ENCODE data around the gene LBX1. TPM values are rescaled to one million over a fixed set of nuclear protein-coding genes. Genes with fewer than 3 reads are reported as not detected.

The LBX1 gene
- total RNA-seq, 4 donors from 2014 or later, result not detected

DNA sequence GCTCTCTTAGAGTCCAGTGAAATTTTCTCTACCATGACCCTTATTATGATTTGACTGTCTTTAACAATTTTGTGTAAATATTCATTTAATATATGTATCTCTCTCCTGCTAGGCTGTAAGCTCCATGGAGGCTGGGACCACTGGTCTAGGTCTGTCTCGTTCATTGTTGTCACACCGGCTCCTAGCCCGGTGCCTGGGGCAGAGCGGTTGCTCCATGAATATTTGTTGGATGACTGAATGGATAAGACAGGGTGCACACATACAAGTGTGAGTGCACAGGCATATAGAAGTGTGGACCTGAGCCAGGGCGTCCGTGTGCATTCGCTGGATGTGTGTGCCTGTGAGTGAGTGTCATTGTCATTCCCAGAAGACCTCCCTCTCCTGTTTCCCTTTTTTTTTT lies 20.9 kb upstream of the LBX1 start:
- no peak for DNase-seq (ENCODE audit: low spot score in 2 of 2)
- 57 to 61% methylated on average over 7 of the region's 7 CpGs for WGBS, 2 donors
- intact Hi-C loops (cut with DNase I; ENCODE audit: low total_unique reads), result no loop called here
- H3K4me3 ChIP-seq (ENCODE audit: low read depth, poor library complexity, severe bottlenecking), result no peak overlapping the region
- TF ChIP-seq, protein P1, sequence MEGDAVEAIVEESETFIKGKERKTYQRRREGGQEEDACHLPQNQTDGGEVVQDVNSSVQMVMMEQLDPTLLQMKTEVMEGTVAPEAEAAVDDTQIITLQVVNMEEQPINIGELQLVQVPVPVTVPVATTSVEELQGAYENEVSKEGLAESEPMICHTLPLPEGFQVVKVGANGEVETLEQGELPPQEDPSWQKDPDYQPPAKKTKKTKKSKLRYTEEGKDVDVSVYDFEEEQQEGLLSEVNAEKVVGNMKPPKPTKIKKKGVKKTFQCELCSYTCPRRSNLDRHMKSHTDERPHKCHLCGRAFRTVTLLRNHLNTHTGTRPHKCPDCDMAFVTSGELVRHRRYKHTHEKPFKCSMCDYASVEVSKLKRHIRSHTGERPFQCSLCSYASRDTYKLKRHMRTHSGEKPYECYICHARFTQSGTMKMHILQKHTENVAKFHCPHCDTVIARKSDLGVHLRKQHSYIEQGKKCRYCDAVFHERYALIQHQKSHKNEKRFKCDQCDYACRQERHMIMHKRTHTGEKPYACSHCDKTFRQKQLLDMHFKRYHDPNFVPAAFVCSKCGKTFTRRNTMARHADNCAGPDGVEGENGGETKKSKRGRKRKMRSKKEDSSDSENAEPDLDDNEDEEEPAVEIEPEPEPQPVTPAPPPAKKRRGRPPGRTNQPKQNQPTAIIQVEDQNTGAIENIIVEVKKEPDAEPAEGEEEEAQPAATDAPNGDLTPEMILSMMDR (IDR thresholded peaks at IDR 0.05), result no peak
- no peak for TF ChIP-seq POLR2A (IDR thresholded peaks at IDR 0.05)

DNA sequence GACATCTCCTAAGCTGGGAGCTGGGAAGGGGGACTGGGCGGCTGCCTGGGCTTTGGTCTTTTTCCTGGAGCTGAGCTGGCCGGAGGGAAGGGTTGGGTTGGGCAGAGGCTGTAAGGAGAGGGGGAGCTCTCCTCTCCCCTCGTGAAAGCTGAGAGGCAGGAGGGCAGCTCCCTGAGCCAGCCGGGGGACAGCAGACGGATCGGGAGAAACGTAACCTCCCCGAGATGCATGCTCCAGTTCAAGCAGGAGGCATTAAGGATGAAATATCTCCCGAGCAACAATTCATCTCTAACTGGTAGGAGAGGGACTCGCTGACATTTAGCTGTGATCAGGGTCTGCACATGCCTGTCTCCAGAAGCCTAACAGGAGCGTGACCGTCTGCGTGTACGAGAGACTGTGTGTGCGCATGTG lies 19.9 kb upstream of the LBX1 start:
- TF ChIP-seq, protein P1 (IDR thresholded peaks at IDR 0.05), result no peak
- TF ChIP-seq POLR2A (IDR thresholded peaks at IDR 0.05), result no peak
- WGBS, 2 donors, result 30 to 36% methylated on average over 11 to 15 of the region's 15 CpGs
- DNase-seq (ENCODE audit: low spot score in 2 of 2), result no peak
- intact Hi-C loops (cut with DNase I; ENCODE audit: low total_unique reads), result no loop called here
- H3K4me3 ChIP-seq (ENCODE audit: low read depth, poor library complexity, severe bottlenecking), result no peak overlapping the region

DNA sequence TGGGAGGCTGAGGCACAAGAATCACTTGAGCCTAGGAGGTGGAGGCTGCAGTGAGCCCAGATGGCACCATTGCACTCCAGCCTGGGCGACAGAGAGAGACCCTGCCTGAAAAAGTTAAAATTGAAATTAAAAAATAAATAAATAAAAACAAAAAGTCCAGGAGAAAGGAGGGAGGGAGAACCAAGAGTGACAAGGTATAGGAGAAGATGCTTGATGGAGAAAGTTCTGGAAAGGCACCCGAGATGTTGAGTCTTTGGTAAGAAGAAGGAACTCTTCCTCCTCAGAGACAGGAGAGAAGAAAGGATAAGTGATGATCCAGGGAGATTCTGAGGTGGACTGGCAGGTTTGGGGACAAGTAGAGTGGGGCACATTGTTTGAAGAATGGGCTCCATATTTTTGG lies 17.4 kb upstream of the LBX1 start:
- H3K4me3 ChIP-seq (ENCODE audit: low read depth, poor library complexity, severe bottlenecking), result no peak overlapping the region
- TF ChIP-seq, protein P1 (IDR thresholded peaks at IDR 0.05), result no peak
- no peak for TF ChIP-seq POLR2A (IDR thresholded peaks at IDR 0.05)

DNA sequence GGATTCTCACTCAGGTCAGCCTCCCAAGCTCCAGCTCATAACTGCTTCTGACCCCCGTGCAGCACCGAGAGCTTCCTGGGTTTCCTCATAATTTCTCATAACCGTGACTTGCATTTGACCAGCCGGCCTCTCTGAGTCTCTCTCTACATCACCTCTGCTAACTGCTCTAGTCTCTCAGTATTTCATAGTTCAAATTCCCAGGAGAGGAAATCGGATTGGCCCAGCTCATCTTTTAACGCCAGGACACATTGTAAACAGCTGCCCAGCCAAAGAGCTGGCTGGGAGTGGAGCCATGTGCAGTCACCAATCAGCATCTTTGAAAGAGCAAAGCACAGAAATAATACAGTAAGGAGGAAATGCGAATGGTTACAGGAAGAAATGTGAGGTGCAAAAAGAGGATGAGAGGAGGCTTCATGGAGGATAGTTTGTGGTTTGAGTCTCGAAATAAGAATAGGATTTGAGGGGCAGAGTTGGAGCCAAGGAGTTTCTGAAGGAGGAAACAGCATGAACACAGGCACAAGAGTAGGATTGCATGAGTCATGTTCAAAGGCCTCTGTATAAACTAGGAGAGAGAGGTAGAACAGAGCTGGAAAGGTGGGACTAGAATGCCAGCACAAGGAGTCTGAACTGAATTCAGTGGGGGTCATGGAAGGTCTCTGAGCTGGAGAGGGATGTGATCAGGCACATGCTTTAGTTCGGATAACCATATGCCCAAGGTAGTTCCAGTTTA lies 15.2 kb upstream of the LBX1 start:
- no peak for DNase-seq (ENCODE audit: low spot score in 2 of 2)
- 52 to 57% methylated on average over 9 of the region's 9 CpGs for WGBS, 2 donors
- TF ChIP-seq, protein P1 (IDR thresholded peaks at IDR 0.05), result no peak
- TF ChIP-seq POLR2A (IDR thresholded peaks at IDR 0.05), result no peak
- no peak overlapping the region for H3K4me3 ChIP-seq (ENCODE audit: low read depth, poor library complexity, severe bottlenecking)
- intact Hi-C loops (cut with DNase I; ENCODE audit: low total_unique reads), result no loop called here

More for the DNA sequence above, 17.4 kb upstream of the LBX1 start:
- intact Hi-C loops (cut with DNase I; ENCODE audit: low total_unique reads), result no loop called here
- 88 to 92% methylated on average over 2 of the region's 2 CpGs for WGBS, 2 donors
- DNase-seq (ENCODE audit: low spot score in 2 of 2), result no peak

DNA sequence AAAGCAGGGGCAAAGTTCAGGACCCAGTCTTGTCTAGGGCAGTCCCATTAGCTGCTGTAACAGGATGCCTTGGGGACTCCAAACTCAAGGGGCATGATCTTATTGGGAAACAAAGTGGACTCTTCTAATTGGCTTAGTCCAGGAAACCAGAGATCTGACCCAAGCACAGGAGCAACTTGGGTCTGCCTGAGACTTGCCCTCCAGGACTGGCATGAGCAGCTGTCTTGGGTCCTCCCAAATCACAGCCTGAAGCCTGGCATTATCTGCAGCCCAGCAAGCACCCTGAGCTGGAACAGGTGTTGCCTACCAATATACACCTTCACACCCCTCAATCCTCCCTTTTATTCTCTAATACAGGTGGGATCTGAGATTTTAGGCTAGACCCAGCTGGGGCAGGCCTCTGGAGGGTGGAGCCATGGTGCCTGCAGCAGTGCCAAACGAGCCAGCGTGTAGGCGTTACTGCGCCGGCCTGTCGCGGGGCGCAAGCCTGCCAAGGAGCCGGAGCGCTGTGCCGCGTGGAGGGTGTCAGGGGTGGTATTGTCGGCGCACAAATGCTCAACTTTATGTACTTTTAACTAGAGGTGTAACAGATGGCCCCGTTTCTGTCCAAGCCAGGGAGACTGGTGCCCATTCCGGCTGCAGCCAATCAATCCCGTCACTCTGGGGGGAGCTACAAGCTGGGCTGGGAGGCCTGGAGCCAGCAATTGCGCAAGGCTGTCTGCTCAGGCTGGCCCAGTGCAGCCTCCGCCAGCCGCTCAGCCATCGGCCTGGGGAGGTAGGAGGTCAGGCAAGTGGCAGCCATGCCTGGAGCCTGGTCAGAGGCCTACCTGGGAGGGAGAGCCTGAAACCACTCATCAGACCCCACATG lies 12.8 kb upstream of the LBX1 start:
- DNase-seq (ENCODE audit: low spot score in 2 of 2), result no peak
- 84 to 95% methylated on average over 14 to 21 of the region's 21 CpGs for WGBS, 2 donors
- H3K4me3 ChIP-seq (ENCODE audit: low read depth, poor library complexity, severe bottlenecking), result no peak overlapping the region
- intact Hi-C loops (cut with DNase I; ENCODE audit: low total_unique reads), result no loop called here
- TF ChIP-seq, protein P1 (IDR thresholded peaks at IDR 0.05), result no peak
- no peak for TF ChIP-seq POLR2A (IDR thresholded peaks at IDR 0.05)
